Stomach smooth muscle (tissue), 2 donors: ENCODE data around the gene ZRANB1.

Experiments used
- H3K27ac ChIP-seq: one replicate; pipeline ENCODE4 v1.7.0; 2013; ENCODE audit warnings: mild to moderate bottlenecking, low read length, inconsistent platforms
- H3K27me3 ChIP-seq, 2 donors: one replicate each; pipeline ENCODE4 v1.7.0; 2013; ENCODE audit warnings: low read length in 2 of 2; ENCODE audit not compliant: insufficient read depth in 2 of 2, control insufficient read depth in 1 of 2
- H3K36me3 ChIP-seq, 2 donors: one replicate each; pipeline ENCODE4 v1.7.0; 2013; ENCODE audit warnings: low read length in 2 of 2; ENCODE audit not compliant: control insufficient read depth in 2 of 2, insufficient read depth in 2 of 2
- H3K4me1 ChIP-seq: one replicate; pipeline ENCODE4 v1.7.0; 2013; ENCODE audit warnings: low read length; ENCODE audit not compliant: control insufficient read depth, insufficient read depth
- H3K4me3 ChIP-seq, 2 donors: one replicate each; pipeline ENCODE4 v1.7.0; 2013; ENCODE audit warnings: low read length in 2 of 2
- H3K9ac ChIP-seq, 2 donors: one replicate each; pipeline ENCODE4 v1.7.0; 2013; ENCODE audit warnings: low read length in 2 of 2, mild to moderate bottlenecking in 1 of 2
- H3K9me3 ChIP-seq, 2 donors: one replicate each; pipeline ENCODE4 v1.7.0; 2013; ENCODE audit warnings: low read length in 2 of 2; ENCODE audit not compliant: control insufficient read depth in 2 of 2
- donor health status: healthy.
- donor health status: Pancreatic carcinoma.

ZRANB1 gene

GRCh38 chr10:124921261-124921660 lies 20.7 kb upstream of the ZRANB1 start:
- Histone ChIP-seq H3K4me1 (peaks cover 16% of the 10 kb centered on the region), H3K27ac (no peak overlapping the region), H3K9ac (no peak overlapping the region)

GRCh38 chr10:124923684-124924083 lies 18.2 kb upstream of the ZRANB1 start:
- Histone ChIP-seq H3K27ac (no peak overlapping the region), H3K4me1 (peaks cover 17% of the 10 kb centered on the region), H3K27me3 (no peaks in the 10 kb centered on the region), H3K36me3 (peaks cover 0 to 3% of the 10 kb centered on the region in 2 donors), H3K9ac (no peak overlapping the region), H3K4me3 (no peak overlapping the region), H3K9me3 (no peaks in the 10 kb centered on the region)

More at GRCh38 chr10:124921261-124921660, 20.7 kb upstream of the ZRANB1 start:
- Histone ChIP-seq H3K9me3 (no peaks in the 10 kb centered on the region), H3K4me3 (no peak overlapping the region), H3K36me3 (no peaks in the 10 kb centered on the region), H3K27me3 (no peaks in the 10 kb centered on the region)

DNA sequence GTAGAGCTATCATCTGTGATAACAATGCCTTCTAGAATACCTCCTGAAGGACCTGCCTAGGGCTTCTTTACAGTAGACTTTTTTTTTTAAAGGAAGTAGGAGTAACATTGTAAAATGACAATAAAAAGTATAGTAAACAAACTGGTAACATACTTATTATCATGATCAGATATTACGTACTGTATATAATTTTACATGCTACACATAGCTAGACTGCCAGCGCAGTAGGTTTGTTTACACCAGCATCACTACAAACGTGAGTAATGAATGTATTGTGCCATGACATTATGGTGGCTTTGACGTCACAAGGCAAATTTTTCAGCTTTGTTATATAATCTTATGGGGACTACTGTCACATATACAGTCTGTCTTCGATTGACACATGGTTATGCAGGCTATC lies 15.4 kb upstream of the ZRANB1 start:
- peaks cover 6% of the 10 kb centered on the region for H3K4me1 ChIP-seq
- no peak overlapping the region for H3K27ac ChIP-seq
- H3K27me3 ChIP-seq, result no peaks in the 10 kb centered on the region
- no peaks in the 10 kb centered on the region for H3K9me3 ChIP-seq
- no peak overlapping the region for H3K9ac ChIP-seq
- no peak overlapping the region for H3K4me3 ChIP-seq
- H3K36me3 ChIP-seq, result peaks cover 0 to 3% of the 10 kb centered on the region in 2 donors

DNA sequence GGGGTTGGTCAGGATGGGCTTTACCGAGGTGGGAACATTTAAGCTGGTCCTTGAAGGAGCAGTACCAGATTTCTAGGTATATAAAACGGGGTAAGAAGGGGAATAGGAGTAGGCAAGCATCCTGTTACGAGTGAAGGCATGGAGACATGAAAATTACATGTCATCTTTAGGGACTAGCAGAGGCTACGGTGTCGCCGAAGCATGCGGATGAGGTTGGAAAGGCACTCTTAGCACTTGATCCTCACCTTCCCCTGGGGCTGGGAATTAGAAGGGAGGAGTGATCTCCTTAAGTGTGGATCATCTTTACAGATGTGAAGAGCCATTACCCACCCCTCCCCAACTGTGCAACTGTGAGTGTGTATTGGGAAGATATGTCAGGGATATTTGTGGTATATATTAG lies 13.8 kb upstream of the ZRANB1 start:
- peaks cover 5% of the 10 kb centered on the region for H3K4me1 ChIP-seq
- peaks cover 0 to 3% of the 10 kb centered on the region in 2 donors for H3K36me3 ChIP-seq
- H3K4me3 ChIP-seq, result no peak overlapping the region
- no peaks in the 10 kb centered on the region for H3K9me3 ChIP-seq
- H3K27me3 ChIP-seq, result no peaks in the 10 kb centered on the region
- no peak overlapping the region for H3K9ac ChIP-seq
- no peak overlapping the region for H3K27ac ChIP-seq

DNA sequence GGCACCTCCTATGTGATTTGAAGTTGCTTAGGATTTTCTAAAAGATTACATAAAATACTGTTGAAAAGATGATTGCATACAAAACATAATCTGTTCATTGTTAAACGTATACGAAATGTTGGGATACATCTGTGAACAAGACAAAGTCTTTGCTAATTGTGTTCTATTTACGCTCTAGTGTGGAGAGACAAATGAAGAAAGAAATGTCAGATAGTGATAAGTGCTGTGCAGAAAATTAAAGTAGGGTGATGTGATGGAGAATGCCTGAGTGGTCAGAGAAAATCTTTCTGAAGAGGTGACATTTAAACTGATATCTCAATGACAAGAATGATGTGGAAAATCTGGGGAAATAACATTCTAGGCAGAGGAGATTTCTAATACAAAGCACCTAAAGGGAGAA lies 13.4 kb upstream of the ZRANB1 start:
- Histone ChIP-seq H3K4me1 (peaks cover 5% of the 10 kb centered on the region), H3K27ac (no peak overlapping the region), H3K4me3 (no peak overlapping the region), H3K9ac (no peak overlapping the region), H3K27me3 (no peaks in the 10 kb centered on the region), H3K36me3 (peaks cover 0 to 3% of the 10 kb centered on the region in 2 donors), H3K9me3 (no peaks in the 10 kb centered on the region)

- H3K27me3 ChIP-seq, result no peaks in the 10 kb centered on the region
- H3K36me3 ChIP-seq, result no peaks in the 10 kb centered on the region
- H3K4me3 ChIP-seq, result no peak overlapping the region
- H3K9ac ChIP-seq, result no peak overlapping the region
- no peaks in the 10 kb centered on the region for H3K4me1 ChIP-seq
- no peak overlapping the region for H3K27ac ChIP-seq
- H3K9me3 ChIP-seq, result no peaks in the 10 kb centered on the region
Observed at GRCh38 chr10:124935946-124936345, 6.0 kb upstream of the ZRANB1 start.

GRCh38 chr10:124936813-124937212 lies 5.1 kb upstream of the ZRANB1 start:
- no peaks in the 10 kb centered on the region for H3K36me3 ChIP-seq
- H3K27ac ChIP-seq, result no peak overlapping the region
- H3K4me3 ChIP-seq, result no peak overlapping the region
- no peaks in the 10 kb centered on the region for H3K4me1 ChIP-seq
- no peaks in the 10 kb centered on the region for H3K27me3 ChIP-seq
- no peaks in the 10 kb centered on the region for H3K9me3 ChIP-seq
- no peak overlapping the region for H3K9ac ChIP-seq

DNA sequence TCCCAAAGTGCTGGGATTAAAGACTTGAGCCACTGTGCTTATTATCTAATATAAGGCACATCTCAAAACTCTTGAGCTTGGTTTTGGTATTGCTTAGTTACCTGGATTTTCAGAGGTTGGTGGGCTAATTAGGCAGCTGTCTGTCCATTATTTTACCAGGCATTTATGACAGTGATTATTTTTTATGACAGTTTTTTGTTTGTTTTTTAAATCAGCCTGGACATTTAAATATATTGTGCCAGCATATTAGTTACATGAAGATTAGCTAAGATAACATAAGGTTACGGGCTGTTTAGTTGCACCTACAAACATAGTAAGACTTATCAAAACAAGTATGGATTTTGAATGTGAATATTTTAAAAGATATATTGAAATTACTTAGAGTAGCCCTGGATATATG lies 2.6 kb upstream of the ZRANB1 start:
- no peak overlapping the region for H3K27ac ChIP-seq
- H3K9ac ChIP-seq, result no peak overlapping the region
- H3K36me3 ChIP-seq, result no peaks in the 10 kb centered on the region
- no peak overlapping the region for H3K4me3 ChIP-seq
- H3K4me1 ChIP-seq, result peaks cover 10% of the 10 kb centered on the region
- no peaks in the 10 kb centered on the region for H3K9me3 ChIP-seq
- H3K27me3 ChIP-seq, result no peaks in the 10 kb centered on the region

GRCh38 chr10:124942317-124943169 lies 620 bp downstream of the ZRANB1 start:
- H3K9ac ChIP-seq, result no peak overlapping the region
- H3K4me3 ChIP-seq, result peak overlapping the region in 1 of 2 donors; percentile 9
- no peaks in the 10 kb centered on the region for H3K36me3 ChIP-seq
- peaks cover 10% of the 10 kb centered on the region for H3K4me1 ChIP-seq
- no peaks in the 10 kb centered on the region for H3K9me3 ChIP-seq
- H3K27me3 ChIP-seq, result no peaks in the 10 kb centered on the region
- no peak overlapping the region for H3K27ac ChIP-seq

GRCh38 chr10:124943301-124944092 lies 1.6 kb downstream of the ZRANB1 start:
- no peaks in the 10 kb centered on the region for H3K36me3 ChIP-seq
- H3K4me3 ChIP-seq, result peak overlapping the region in 1 of 2 donors; percentile 9
- H3K9ac ChIP-seq, result no peak overlapping the region
- H3K27me3 ChIP-seq, result no peaks in the 10 kb centered on the region
- H3K4me1 ChIP-seq, result peaks cover 10% of the 10 kb centered on the region
- H3K9me3 ChIP-seq, result no peaks in the 10 kb centered on the region
- H3K27ac ChIP-seq, result no peak overlapping the region
